Left hindlimb (tissue), 1 donor: ENCODE measurements around the gene OSBPL10.

Experiments used
- DNase-seq: peaks from one replicate; pipeline ENCODE4 v3.0.0-alpha.2; 2018

Gene OSBPL10

GRCh38 chr3:31729082-31729481, 252.0 kb downstream of the OSBPL10 start:
- no peak for DNase-seq

GRCh38 chr3:31728403-31728802, 252.7 kb downstream of the OSBPL10 start:
- DNase-seq = no peak

- DNase-seq = no peak
These were observed 255.1 kb downstream of the OSBPL10 start for GRCh38 chr3:31725976-31726375.

- DNase-seq = no peak
These were observed 255.5 kb downstream of the OSBPL10 start for GRCh38 chr3:31725568-31725967.

- DNase-seq = no peak
These were observed 256.4 kb downstream of the OSBPL10 start for GRCh38 chr3:31724651-31725050.

GRCh38 chr3:31724116-31724515, 256.9 kb downstream of the OSBPL10 start:
- DNase-seq = no peak

GRCh38 chr3:31723701-31724100, 257.4 kb downstream of the OSBPL10 start:
- DNase-seq = no peak

GRCh38 chr3:31721676-31722075, 259.4 kb downstream of the OSBPL10 start:
- no peak for DNase-seq

GRCh38 chr3:31714495-31715280, 266.4 kb downstream of the OSBPL10 start:
- no peak for DNase-seq

GRCh38 chr3:31713816-31714215, 267.2 kb downstream of the OSBPL10 start:
- DNase-seq = no peak

- DNase-seq = no peak
These were observed 270.8 kb downstream of the OSBPL10 start for GRCh38 chr3:31710123-31710803.

- no peak for DNase-seq
These were observed 271.5 kb downstream of the OSBPL10 start for GRCh38 chr3:31709526-31709925.

GRCh38 chr3:31709005-31709404, 272.1 kb downstream of the OSBPL10 start:
- DNase-seq = no peak

GRCh38 chr3:31707286-31707685, 273.8 kb downstream of the OSBPL10 start:
- DNase-seq = no peak

GRCh38 chr3:31705736-31706135, 275.3 kb downstream of the OSBPL10 start:
- DNase-seq = no peak

GRCh38 chr3:31704591-31705179, 276.4 kb downstream of the OSBPL10 start:
- peak; percentile 52 for DNase-seq

- DNase-seq = no peak
These were observed 276.9 kb downstream of the OSBPL10 start for GRCh38 chr3:31704156-31704555.

GRCh38 chr3:31701286-31701685, 279.8 kb downstream of the OSBPL10 start:
- DNase-seq = no peak

- DNase-seq = no peak
These were observed 281.6 kb downstream of the OSBPL10 start for GRCh38 chr3:31699309-31699953.

GRCh38 chr3:31696815-31697548, 284.1 kb downstream of the OSBPL10 start:
- DNase-seq = no peak

GRCh38 chr3:31696009-31696297, 285.1 kb downstream of the OSBPL10 start:
- DNase-seq = no peak

- no peak for DNase-seq
These were observed 285.6 kb downstream of the OSBPL10 start for GRCh38 chr3:31695280-31696008.
